Loucy (cell line): ENCODE results near the gene PPIL3.

Source experiments
- EZH2phosphoT487 ChIP-seq: fragments of 200-600 bp; IDR thresholded peaks from 2 replicates; pipeline ENCODE4 v1.6.1; 2018; ENCODE audit warnings: antibody characterized with exemption, mild to moderate bottlenecking, moderate library complexity, borderline replicate concordance
- TF ChIP-seq, protein P1 (sequence below): fragments of 200-600 bp; sonication (generic); conservative IDR thresholded peaks from 2 replicates; pipeline ENCODE4 v1.5.1; 2014; ENCODE audit warnings: mild to moderate bottlenecking, antibody characterized with exemption, low read length

DNA sequence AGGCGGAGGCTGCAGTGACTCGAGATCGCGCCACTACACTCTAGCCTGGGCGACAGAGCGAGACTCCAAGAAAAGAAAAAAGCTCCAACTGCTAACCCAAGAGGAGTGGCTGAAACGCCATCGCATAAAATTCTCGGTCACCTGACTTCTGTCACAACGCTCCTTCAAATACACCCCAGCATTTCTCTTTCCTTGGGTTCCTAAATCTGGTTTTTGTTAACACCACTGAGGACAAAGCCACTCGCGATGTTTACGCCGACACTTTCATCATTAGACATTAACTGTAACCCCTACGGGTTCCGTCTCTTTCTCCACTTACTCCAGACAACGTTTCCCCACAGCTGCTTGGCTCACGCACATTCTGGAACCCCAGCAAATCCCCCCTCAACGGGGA, 25.1 kb downstream of the PPIL3 start:
- TF ChIP-seq, protein P1, sequence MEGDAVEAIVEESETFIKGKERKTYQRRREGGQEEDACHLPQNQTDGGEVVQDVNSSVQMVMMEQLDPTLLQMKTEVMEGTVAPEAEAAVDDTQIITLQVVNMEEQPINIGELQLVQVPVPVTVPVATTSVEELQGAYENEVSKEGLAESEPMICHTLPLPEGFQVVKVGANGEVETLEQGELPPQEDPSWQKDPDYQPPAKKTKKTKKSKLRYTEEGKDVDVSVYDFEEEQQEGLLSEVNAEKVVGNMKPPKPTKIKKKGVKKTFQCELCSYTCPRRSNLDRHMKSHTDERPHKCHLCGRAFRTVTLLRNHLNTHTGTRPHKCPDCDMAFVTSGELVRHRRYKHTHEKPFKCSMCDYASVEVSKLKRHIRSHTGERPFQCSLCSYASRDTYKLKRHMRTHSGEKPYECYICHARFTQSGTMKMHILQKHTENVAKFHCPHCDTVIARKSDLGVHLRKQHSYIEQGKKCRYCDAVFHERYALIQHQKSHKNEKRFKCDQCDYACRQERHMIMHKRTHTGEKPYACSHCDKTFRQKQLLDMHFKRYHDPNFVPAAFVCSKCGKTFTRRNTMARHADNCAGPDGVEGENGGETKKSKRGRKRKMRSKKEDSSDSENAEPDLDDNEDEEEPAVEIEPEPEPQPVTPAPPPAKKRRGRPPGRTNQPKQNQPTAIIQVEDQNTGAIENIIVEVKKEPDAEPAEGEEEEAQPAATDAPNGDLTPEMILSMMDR = no peak
- no peak for TF ChIP-seq EZH2phosphoT487
